ENCODE measurements around the gene PHAX.

GRCh38 chr5:126676195-126676624, 75.5 kb downstream of the PHAX start:
- TF ChIP-seq CTCF (IDR thresholded peaks at IDR 0.05; ENCODE audit: low read depth, low read length) (peak; percentile 73), POLR2A (IDR thresholded peaks at IDR 0.05; ENCODE audit: extremely low read depth, insufficient read length) (no peak)
